Naive thymus-derived CD8-positive, alpha-beta T cell (primary cell): ENCODE measurements around the gene LRFN2. TPM values are rescaled to one million over a fixed set of nuclear protein-coding genes. Genes with fewer than 3 reads are reported as not detected.

Source experiments
- ATAC-seq, 2 donors: fragments of 150-1000 bp; cut with Tn5 transposase in 1 of 2; sonication (Bioruptor Pico), chemical (Tn5 transposase) in 1 of 2; 1 replicate in 1 of 2; 2 replicates in 1 of 2; pipeline ENCODE4 v1.10.0; 2021; ENCODE audit warnings: mild to moderate bottlenecking in 2 of 2, moderate library complexity in 2 of 2
- POLR2A ChIA-PET: fragments of 350-600 bp; sonication (Branson Sonifier 250); formaldehyde crosslinking; loops from one replicate; lab custom pipeline; 2021; ENCODE audit warnings: antibody characterized with exemption; lab: Charles Lee
- DNase-seq, 10 donors: peaks; one replicate each; pipeline versions ENCODE4 v3.0.0 to v3.0.0-alpha.2; 2020 to 2022
- H3K27ac Mint-ChIP-seq, 10 donors: one replicate each; pipeline ENCODE4 v1.8.0; 2020 to 2022; ENCODE audit warnings: mild to moderate bottlenecking in 10 of 10, mixed read lengths in 10 of 10, moderate library complexity in 4 of 10, inconsistent platforms in 1 of 10
- H3K27me3 Mint-ChIP-seq, 5 donors: one replicate each; pipeline ENCODE4 v1.8.0; 2021 to 2022; ENCODE audit warnings: mixed read lengths in 5 of 5
- H3K36me3 Mint-ChIP-seq, 3 donors: one replicate each; pipeline ENCODE4 v1.8.0; 2020 to 2022; ENCODE audit warnings: mixed read lengths in 3 of 3, mild to moderate bottlenecking in 2 of 3, inconsistent platforms in 1 of 3
- H3K4me1 Mint-ChIP-seq, 4 donors: one replicate each; pipeline ENCODE4 v1.8.0; 2021 to 2022; ENCODE audit warnings: mixed read lengths in 4 of 4
- H3K4me3 Mint-ChIP-seq, 10 donors: one replicate each; pipeline ENCODE4 v1.8.0; 2020 to 2022; ENCODE audit warnings: mild to moderate bottlenecking in 10 of 10, mixed read lengths in 10 of 10, moderate library complexity in 6 of 10, inconsistent platforms in 1 of 10
- H3K9me3 Mint-ChIP-seq, 9 donors: one replicate each; pipeline ENCODE4 v1.8.0; 2020 to 2022; ENCODE audit warnings: mixed read lengths in 9 of 9, mild to moderate bottlenecking in 3 of 9, inconsistent platforms in 1 of 9, moderate library complexity in 1 of 9
- polyA plus RNA-seq, 3 donors: library from polyadenylated mRNA; unstranded; fragments of 300-500 nt; fragmentation: Illumina TruSeq; gene quantifications; one replicate each; pipeline ENCODE4 v1.2.3, GENCODE V29; 2021
- total RNA-seq, 8 experiments: library from RNA in 2 of 8; stranded (reverse) in 2 of 8; gene quantifications; one replicate each; pipeline ENCODE4 v1.2.3 and lab custom pipeline; 2021 to 2026

The LRFN2 gene
- total RNA-seq, result not detected
- polyA plus RNA-seq, result under 1 TPM in 2 of 3 donors, not detected in 1; 0.09 to 0.25 TPM
- 0 to 0.07 (median 0) reads per million in 6 experiments for total RNA-seq (lab: John Stamatoyannopoulos, UW)

DNA sequence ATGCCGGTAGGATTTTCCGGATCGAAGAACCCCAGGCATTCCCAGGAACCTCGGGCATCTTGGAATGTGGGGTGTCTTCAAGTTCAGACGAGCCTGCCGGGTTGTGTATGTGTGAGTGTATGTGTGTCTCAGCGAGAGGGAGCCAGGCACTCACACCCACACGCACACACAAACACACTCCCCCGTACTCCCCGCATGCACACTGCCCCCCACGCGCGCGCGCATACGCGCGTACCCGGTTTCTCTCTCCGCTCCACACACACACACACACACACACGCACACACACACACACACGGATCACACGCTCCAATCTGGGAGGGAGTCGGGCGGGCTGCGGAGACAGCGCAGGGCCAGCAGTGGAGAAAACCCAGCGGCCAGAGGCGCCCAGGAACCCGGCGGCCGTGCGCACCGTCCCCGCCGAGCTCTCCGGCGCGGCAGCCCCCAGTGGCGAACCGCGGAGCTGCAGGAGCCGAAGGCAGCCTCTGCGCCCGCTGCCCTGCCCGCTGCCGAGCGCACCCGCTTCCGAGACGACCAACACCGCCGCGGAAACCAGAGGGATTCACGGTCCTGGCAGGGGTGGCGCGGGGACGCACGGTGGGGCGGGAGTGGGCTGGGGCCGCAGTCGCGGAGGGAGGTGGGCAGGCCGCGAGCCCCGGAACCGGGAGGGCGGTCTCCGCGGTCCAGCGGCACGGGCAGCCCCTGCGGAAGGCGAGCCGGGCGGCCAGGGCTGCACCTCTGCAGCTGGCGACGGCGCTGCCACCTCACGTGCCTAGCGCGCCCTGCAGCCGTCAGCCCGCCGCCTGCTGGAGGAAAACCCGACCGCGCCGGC, at the start of gene LRFN2:
LRFN2 (minus strand) TSS at position 125 of the 830 bp plus-strand sequence.
- H3K4me1 Mint-ChIP-seq, result peaks cover 0 to 33% (median 23%) of the 10 kb centered on the region in 4 donors
- H3K36me3 Mint-ChIP-seq, result no peaks in the 10 kb centered on the region
- POLR2A ChIA-PET, result interaction anchor here (0.6 kb wide), 1 partner anchor 1410 kb away, joined by 4 read pairs; no protein-coding TSS in a partner anchor
- ATAC-seq (peak; percentile 82 to 94), DNase-seq (peak; percentile 29 to 73 (median 53))
- peaks cover 20 to 48% (median 38%) of the 10 kb centered on the region in 5 donors for H3K27me3 Mint-ChIP-seq
- H3K4me3 Mint-ChIP-seq, result peak within 1 kb of the TSS; percentile 54 to 92 (median 80)
- H3K9me3 Mint-ChIP-seq, result peaks cover 0 to 2% (median 0%) of the 10 kb centered on the region in 9 donors
- peak within 1 kb of the TSS in 2 of 10 donors; percentile 38 to 65 for H3K27ac Mint-ChIP-seq

DNA sequence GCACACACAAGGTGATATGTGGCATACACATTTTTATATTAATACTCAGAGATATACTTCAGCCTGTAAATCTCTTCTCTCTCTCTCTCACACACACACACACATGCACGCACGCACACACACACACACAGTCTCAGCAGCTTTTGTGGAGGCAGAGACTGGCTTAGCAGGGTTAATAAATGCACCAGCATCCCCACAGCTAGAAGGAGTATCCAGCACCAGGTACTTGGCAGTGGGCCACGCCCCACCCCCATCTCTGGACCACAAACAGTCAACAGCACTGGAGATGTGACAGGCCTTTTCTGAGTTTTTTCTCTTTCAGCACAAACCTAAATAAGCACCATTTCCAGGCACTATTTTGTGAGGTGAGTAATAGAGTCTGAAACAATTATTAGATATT, 47.3 kb upstream of the LRFN2 start:
- no peak for ATAC-seq
- POLR2A ChIA-PET, result no interaction called here
- DNase-seq, result no peak
- peaks cover 0 to 10% (median 2%) of the 10 kb centered on the region in 5 donors for H3K27me3 Mint-ChIP-seq
- H3K27ac Mint-ChIP-seq, result no peak overlapping the region
- H3K4me1 Mint-ChIP-seq, result peaks cover 0 to 3% (median 0%) of the 10 kb centered on the region in 4 donors
- no peak overlapping the region for H3K4me3 Mint-ChIP-seq
- H3K36me3 Mint-ChIP-seq, result no peaks in the 10 kb centered on the region
- no peaks in the 10 kb centered on the region for H3K9me3 Mint-ChIP-seq

DNA sequence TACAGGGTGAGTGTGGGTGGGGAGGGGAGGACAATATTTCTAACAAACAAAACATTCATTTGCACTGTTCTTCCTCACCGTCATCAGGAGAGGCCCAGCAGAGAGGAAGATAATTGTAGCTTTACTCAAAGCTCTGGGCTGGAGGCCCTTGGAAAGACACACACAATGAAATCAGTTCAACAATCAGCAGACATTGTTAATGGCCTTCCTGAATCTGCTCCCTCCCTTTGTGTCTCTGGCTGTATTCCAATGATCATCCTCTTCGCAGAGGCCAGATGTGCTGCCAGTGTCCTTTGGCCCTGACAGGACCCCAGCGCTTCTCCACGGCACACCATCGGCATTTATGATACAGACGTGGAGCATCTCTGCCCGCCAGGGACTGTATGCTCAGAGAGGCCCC, 44.6 kb upstream of the LRFN2 start:
- H3K4me3 Mint-ChIP-seq, result no peak overlapping the region
- peaks cover 0 to 2% (median 0%) of the 10 kb centered on the region in 9 donors for H3K9me3 Mint-ChIP-seq
- DNase-seq (no peak), ATAC-seq (no peak)
- peaks cover 0 to 10% (median 4%) of the 10 kb centered on the region in 5 donors for H3K27me3 Mint-ChIP-seq
- peak overlapping the region in 1 of 10 donors; percentile 31 for H3K27ac Mint-ChIP-seq
- POLR2A ChIA-PET, result no interaction called here
- peaks cover 0 to 2% (median 0%) of the 10 kb centered on the region in 3 donors for H3K36me3 Mint-ChIP-seq
- no peaks in the 10 kb centered on the region for H3K4me1 Mint-ChIP-seq

DNA sequence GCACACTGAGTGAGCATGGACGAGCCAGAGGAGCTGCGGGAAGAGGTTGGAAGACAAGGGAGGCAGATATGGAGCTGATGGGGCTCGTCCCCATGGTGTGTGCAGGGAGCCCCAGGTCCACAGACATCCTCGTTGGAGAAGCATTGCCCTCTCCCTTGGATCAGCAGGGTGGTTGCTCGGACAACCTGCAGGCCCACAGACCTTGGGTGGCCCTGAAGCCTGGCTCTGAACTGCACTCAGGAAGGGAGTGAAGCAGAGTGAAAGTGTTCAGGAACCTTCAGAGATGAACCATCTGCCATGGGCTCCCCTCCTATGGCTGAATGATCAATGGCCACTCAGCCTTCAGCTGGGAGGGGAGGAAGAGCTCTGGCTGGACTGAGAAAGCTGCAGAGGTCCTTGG, 43.3 kb upstream of the LRFN2 start:
- peaks cover 0 to 10% (median 4%) of the 10 kb centered on the region in 5 donors for H3K27me3 Mint-ChIP-seq
- no peak for ATAC-seq
- POLR2A ChIA-PET, result no interaction called here

DNA sequence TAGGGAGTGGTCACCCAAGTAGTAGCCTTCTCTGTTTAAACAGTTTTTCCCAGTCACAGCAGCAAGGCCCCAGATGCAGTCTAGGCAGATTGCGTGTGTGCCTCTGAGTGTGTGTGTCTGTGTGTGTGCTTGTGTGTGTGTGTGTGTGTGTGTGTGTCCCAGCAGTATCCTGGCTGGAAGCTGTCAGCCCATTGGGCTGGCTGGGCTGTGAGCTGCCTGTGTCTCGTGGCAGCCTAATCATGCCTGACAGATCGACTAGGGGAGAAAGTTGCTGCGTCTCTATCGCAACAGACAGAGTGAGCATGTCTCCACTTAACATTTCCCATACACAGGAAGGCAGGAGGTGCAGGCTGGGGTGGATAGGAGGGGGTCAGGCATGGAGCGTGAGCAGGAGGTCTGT, 42.9 kb upstream of the LRFN2 start:
- ATAC-seq (no peak), DNase-seq (no peak)
- POLR2A ChIA-PET, result no interaction called here
- Mint-ChIP-seq H3K9me3 (peaks cover 0 to 15% (median 4%) of the 10 kb centered on the region in 9 donors), H3K27me3 (peaks cover 0 to 10% (median 4%) of the 10 kb centered on the region in 5 donors), H3K36me3 (peaks cover 0 to 6% (median 0%) of the 10 kb centered on the region in 3 donors), H3K4me1 (no peaks in the 10 kb centered on the region), H3K4me3 (no peak overlapping the region), H3K27ac (no peak overlapping the region)

More for the DNA sequence above, 43.3 kb upstream of the LRFN2 start:
- peaks cover 0 to 6% (median 0%) of the 10 kb centered on the region in 3 donors for H3K36me3 Mint-ChIP-seq
- no peaks in the 10 kb centered on the region for H3K4me1 Mint-ChIP-seq
- DNase-seq, result no peak
- H3K9me3 Mint-ChIP-seq, result peaks cover 0 to 15% (median 4%) of the 10 kb centered on the region in 9 donors
- H3K27ac Mint-ChIP-seq, result no peak overlapping the region
- H3K4me3 Mint-ChIP-seq, result no peak overlapping the region

DNA sequence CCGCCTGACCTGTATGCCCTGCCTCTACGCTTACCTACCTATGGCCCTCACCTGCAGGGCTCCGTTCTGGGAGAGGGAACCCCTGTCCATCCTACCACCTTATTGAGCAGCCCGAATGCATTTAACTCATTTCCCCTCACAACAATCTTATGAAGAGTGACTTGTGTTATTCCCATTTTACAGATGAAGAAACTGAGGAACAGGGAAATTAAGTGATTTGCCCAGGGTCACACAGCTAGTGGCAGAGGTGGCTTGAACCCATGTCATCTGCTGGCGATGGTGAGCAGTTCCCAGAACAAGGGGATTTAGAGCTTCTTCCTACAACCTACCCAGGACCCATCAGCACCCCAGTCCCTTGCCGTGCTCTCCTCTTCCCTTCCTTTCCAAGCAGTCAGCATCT, 42.3 kb upstream of the LRFN2 start:
- DNase-seq (no peak), ATAC-seq (no peak)
- no peaks in the 10 kb centered on the region for H3K4me1 Mint-ChIP-seq
- POLR2A ChIA-PET, result no interaction called here
- no peak overlapping the region for H3K4me3 Mint-ChIP-seq
- H3K9me3 Mint-ChIP-seq, result peaks cover 0 to 15% (median 4%) of the 10 kb centered on the region in 9 donors
- H3K27ac Mint-ChIP-seq, result peak overlapping the region in 1 of 10 donors; percentile 52
- peaks cover 0 to 10% (median 4%) of the 10 kb centered on the region in 5 donors for H3K27me3 Mint-ChIP-seq
- H3K36me3 Mint-ChIP-seq, result peaks cover 0 to 6% (median 0%) of the 10 kb centered on the region in 3 donors

DNA sequence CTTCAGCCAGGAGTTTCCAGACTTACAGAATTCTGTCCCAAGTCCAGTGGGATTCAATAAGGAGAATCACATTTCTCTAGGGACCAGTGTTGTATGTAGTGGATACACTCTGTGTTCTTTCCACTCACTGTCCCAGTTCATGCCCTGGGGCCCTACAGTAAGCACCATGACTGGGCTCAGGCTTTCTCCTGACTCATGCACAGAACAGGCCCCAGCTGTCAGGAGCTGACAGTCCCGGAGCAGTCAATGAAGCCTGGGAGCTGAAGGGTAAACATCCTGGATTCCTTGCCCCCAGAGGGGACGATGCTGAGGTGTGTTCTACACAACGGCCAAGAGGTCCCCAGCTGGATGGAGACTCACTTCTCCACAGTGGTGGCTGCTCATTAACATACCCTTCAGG, 40.2 kb upstream of the LRFN2 start:
- peaks cover 0 to 6% (median 0%) of the 10 kb centered on the region in 3 donors for H3K36me3 Mint-ChIP-seq
- no peak overlapping the region for H3K4me3 Mint-ChIP-seq
- POLR2A ChIA-PET, result no interaction called here
- H3K9me3 Mint-ChIP-seq, result peaks cover 0 to 15% (median 4%) of the 10 kb centered on the region in 9 donors
- H3K27me3 Mint-ChIP-seq, result peaks cover 0 to 10% (median 4%) of the 10 kb centered on the region in 5 donors
- DNase-seq (no peak), ATAC-seq (no peak)
- H3K4me1 Mint-ChIP-seq, result no peaks in the 10 kb centered on the region
- no peak overlapping the region for H3K27ac Mint-ChIP-seq

DNA sequence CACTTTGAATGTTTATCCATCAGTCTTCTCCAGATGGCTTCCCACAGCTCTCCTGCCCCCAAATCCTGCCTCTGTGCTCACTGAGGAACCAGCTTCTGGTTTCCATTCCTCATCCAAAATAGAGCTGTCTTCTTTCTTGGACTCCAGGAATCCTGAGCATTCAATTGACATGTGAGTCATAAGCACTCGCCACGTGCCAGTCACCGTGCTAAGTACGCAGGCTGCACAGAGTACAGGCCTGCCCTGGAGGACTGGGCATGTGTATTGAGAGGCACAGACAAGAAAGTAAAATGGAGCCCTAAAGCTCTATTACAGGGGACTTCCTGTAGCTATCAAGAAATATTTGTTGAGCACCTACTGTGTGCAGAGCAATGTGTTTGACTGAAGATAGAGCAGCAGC, 39.7 kb upstream of the LRFN2 start:
- Mint-ChIP-seq H3K9me3 (peaks cover 0 to 15% (median 4%) of the 10 kb centered on the region in 9 donors), H3K27ac (no peak overlapping the region), H3K4me1 (no peaks in the 10 kb centered on the region), H3K36me3 (peaks cover 0 to 6% (median 0%) of the 10 kb centered on the region in 3 donors), H3K27me3 (peaks cover 0 to 9% (median 4%) of the 10 kb centered on the region in 5 donors), H3K4me3 (no peak overlapping the region)
- ATAC-seq (no peak), DNase-seq (no peak)
- POLR2A ChIA-PET, result no interaction called here

DNA sequence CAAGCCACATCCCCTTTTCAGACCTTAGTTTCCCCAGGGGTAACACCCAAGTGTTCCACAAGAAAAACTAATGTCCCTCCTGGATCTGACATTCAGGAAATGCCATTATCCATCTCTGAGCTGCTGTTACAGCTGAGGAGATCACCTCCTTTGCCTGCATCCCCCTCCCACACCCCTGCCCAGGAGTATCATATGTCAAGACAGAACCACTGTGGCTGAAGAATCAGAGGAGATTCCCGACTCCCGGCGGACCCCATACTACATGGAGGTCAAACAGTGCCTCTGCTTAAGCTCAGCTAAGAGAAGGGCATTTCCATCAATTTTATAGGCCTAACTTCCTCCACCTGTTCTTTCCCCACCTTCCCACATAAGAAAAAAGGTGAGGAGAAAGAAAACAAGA, 36.8 kb upstream of the LRFN2 start:
- ATAC-seq (no peak), DNase-seq (no peak)
- POLR2A ChIA-PET, result no interaction called here
- H3K4me1 Mint-ChIP-seq, result peaks cover 0 to 2% (median 0%) of the 10 kb centered on the region in 4 donors
- H3K36me3 Mint-ChIP-seq, result peaks cover 0 to 6% (median 0%) of the 10 kb centered on the region in 3 donors
- H3K4me3 Mint-ChIP-seq, result no peak overlapping the region
- H3K27me3 Mint-ChIP-seq, result peaks cover 4 to 12% (median 6%) of the 10 kb centered on the region in 5 donors
- H3K27ac Mint-ChIP-seq, result no peak overlapping the region
- peaks cover 0 to 15% (median 4%) of the 10 kb centered on the region in 9 donors for H3K9me3 Mint-ChIP-seq

DNA sequence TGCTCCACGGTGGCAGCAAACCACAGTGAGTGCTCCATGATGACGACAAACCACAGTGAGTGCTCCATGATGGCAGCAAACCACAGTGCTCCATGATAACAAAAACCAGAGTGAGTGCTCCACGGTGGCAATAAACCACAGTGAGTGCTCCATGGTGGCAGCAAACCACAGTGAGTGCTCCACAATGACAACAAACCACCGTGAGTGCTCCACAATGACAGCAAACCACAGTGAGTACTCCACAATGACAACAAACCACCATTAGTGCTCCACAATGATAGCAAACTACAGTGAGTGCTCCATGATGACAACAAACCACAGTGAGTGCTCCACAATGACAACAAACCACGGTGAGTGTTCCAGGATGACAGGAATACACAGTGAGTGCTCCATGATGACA, 36.0 kb upstream of the LRFN2 start:
- POLR2A ChIA-PET, result no interaction called here
- Mint-ChIP-seq H3K9me3 (peaks cover 0 to 18% (median 4%) of the 10 kb centered on the region in 9 donors), H3K36me3 (peaks cover 0 to 6% (median 0%) of the 10 kb centered on the region in 3 donors), H3K4me3 (no peak overlapping the region), H3K4me1 (peaks cover 0 to 2% (median 0%) of the 10 kb centered on the region in 4 donors), H3K27me3 (peaks cover 4 to 20% (median 10%) of the 10 kb centered on the region in 5 donors), H3K27ac (no peak overlapping the region)
- DNase-seq (no peak), ATAC-seq (no peak)

DNA sequence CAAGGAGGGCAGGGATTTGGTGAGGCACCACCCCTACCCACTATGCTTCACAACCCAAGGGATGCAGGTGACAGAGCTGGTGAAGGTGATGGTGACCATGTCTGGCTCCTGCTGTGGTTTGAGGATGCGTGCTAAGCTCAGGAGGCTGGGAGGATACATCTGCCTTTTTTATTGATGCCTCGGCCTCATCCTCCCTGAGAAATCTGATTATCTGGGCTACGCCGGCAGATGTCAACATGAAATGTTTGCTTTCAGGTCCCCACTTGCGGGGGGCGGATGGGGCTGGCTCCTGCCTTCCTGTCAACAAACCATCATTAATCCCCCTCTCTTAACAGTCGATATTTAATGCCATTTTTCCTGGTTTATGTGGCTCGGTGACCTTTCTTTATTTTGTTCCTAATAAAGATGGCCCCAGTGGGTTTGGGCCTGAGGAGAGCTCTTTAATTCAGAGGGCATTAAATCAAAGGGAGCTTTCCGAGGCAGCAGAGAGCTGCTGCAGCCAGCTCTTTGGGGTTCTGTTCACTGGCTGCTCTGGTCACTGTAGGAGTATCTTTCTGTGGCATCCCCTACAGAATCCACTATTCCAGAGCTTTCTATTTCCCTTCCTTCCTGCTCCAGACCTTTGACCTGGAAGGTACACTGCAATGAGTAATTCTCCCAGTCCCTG, 33.5 kb upstream of the LRFN2 start:
- Mint-ChIP-seq H3K36me3 (no peaks in the 10 kb centered on the region), H3K9me3 (peaks cover 0 to 12% (median 2%) of the 10 kb centered on the region in 9 donors), H3K4me3 (no peak overlapping the region), H3K27me3 (peaks cover 7 to 34% (median 13%) of the 10 kb centered on the region in 5 donors), H3K4me1 (peaks cover 0 to 2% (median 0%) of the 10 kb centered on the region in 4 donors), H3K27ac (no peak overlapping the region)
- POLR2A ChIA-PET, result no interaction called here
- DNase-seq (no peak), ATAC-seq (no peak)

DNA sequence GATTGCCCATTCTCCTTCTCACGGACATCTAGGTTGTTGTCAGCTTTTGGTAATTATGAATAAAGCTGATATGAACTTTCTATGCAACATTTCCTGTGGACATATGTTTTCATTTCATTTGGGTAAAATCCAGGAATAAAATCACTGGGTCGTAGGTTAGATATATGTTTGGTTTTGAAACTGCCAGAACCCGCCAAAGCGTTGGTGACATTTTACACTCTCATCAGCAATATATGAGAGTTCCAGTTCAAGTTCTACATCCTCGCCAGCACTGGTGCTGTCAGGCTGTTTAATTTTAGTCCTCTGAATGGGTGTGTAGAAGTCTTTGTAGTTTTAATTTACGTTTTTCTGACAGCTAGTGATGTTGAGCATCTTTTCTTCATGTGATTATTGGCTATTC, 27.5 kb upstream of the LRFN2 start:
- H3K9me3 Mint-ChIP-seq, result peaks cover 0 to 9% (median 0%) of the 10 kb centered on the region in 9 donors
- POLR2A ChIA-PET, result no interaction called here
- H3K4me1 Mint-ChIP-seq, result no peaks in the 10 kb centered on the region
- peaks cover 10 to 53% (median 31%) of the 10 kb centered on the region in 5 donors for H3K27me3 Mint-ChIP-seq
- DNase-seq, result no peak
- no peak overlapping the region for H3K27ac Mint-ChIP-seq
- no peaks in the 10 kb centered on the region for H3K36me3 Mint-ChIP-seq
- no peak overlapping the region for H3K4me3 Mint-ChIP-seq
- ATAC-seq, result no peak
